Cerebellar cortex (tissue), 1 donor: Measurements from ENCODE around the gene TTC39C.
"Not testable (repeated sequence)": the region's sequence is repeated elsewhere in the genome, so short reads cannot be mapped to it uniquely, and the experiment has no call there.

Source experiments
- DNase-seq: peaks from one replicate; pipeline ENCODE4 v3.0.0-alpha.2; 2015; ENCODE audit warnings: low spot score

TTC39C gene

DNA sequence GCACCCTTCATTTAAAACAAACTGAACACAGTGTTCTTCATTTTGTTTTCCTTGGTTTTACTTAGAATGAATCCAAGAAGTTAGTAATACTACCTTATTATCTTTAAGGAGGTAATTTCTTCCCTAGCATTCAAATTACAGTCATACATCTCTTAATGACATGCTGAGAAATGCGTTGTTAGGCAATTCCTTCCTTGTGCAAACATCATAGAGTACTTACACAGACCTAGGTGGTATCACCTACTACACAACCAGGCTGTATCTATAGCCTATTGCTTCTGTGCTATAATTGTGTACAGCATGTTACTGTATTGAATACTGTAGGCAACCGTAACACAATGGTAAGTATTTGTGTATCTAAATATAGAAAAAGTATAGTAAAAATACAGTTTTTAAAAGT, 115.9 kb downstream of the TTC39C start:
- no peak for DNase-seq

DNA sequence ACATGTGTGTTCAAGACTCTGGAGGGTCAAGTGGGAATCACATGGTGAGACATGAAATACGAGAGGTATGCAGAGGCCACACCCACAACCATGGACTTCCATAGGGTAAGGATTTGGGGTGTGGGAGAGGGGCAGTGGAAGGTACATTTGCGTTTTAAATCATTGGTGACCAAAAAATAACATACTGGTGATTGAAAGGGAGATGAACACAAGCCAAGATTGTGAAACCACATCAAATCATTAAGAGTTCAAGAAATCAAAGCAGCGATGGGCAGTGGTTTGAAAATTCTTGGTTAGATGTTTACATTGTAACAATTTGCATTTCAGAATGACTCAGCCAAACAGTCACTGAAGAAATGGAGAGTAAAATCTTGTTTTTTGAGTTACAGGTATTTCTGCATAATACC, 122.4 kb downstream of the TTC39C start:
- DNase-seq: no peak

GRCh38 chr18:24138409-24138788, 123.8 kb downstream of the TTC39C start:
- no peak for DNase-seq

GRCh38 chr18:24138789-24139616, 124.4 kb downstream of the TTC39C start, which contains the start of gene CABYR:
TSS of gene CABYR (plus strand) at chr18:24139062. CDS start at chr18:24143115, 4,053 bp downstream.
- DNase-seq: peak; percentile 49

DNA sequence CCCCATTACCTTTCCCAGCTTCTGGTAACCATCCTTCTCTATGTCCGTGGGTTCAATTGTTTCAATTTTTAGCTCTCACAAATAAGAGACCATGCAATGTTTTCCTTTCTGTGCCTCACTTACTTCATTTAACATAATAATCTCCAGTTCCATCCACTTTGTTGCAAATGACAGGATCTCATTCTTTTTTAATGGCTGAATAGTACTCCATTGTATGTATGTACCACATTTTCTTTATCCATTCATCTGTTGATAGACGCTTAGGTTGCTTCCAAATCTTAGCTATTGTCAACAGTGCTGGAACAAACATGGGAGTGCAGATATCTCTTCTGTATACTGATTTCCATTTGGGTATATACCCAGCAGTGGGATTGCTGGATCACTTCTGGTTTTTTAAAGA, 126.1 kb downstream of the TTC39C start:
- no peak for DNase-seq

GRCh38 chr18:24142376-24142775, 127.8 kb downstream of the TTC39C start:
- DNase-seq: no peak

DNA sequence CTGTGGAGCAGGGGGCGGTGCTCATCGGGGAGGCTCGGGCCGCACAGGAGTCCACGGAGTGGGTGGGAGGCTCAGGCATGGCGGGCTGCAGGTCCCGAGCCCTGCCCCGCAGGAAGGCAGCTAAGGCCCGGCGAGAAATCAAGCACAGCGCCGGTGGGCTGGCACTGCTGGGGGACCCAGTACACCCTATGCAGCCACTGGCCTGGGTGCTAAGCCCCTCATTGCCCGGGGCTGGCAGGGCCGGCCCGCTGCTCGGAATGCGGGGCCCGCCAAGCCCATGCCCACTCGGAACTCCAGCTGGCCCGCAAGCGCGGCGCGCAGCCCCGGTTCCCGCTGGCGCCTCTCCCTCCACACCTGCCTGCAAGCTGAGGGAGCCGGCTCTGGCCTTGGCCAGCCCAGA, 135.0 kb downstream of the TTC39C start:
- DNase-seq: not testable (repeated sequence)

DNA sequence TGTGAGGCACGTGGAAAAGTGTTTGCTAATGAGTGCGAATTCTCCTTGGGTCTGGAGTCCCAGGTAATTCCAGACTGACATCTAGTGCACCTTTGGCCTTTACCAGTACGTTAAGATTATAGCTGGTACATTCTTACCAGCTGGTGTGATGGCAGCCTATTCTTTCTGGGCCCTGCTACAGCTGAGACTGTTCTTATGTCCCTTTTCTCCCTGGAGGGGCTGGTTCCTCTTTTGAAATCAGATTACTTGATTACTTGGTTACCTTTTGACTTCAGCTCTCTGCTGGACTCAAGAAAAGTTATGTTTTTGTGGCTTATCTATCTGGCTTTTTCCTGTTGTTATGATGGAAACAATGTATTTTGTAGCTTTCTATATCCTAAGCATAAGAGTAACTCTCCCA, 138.8 kb downstream of the TTC39C start:
- no peak for DNase-seq

- no peak for DNase-seq
Observed at GRCh38 chr18:24157855-24158254, 143.3 kb downstream of the TTC39C start.

DNA sequence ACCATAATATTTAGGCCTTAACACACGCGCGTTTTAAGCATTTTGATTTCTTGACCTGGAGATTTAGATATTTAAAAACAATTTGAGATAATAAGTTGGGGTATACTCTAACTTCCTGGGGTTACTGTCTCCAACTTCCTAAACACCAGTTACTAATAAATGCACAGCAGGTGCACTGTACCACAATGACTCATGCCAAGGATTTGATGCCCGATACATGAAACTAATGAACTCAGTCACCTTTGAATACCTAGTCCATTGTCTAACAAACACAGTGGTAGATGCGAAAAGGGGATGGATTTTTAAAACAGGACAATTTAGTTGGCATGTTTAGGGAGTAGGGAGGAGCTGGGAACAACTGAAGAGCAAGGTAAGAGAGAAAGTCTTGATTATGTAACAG, 145.5 kb downstream of the TTC39C start:
- no peak for DNase-seq

DNA sequence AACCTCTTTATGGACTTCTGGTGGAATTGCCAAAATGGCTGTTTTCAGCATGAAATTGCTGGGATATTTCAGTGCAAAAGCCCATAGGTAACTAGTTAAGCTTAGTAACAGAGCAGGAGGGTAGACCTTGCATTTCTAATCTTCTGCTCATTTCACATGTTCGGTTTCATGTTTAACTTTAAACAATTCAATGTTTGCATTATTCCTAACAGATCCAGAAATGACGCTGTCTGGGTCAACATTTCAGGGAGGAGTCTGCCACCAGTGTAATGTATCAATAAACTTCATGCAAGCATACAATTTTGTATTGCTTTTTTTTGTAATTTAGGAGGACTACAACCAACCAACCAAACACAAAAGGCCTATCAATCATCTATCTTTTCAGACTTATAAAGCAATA, 146.8 kb downstream of the TTC39C start:
- no peak for DNase-seq

GRCh38 chr18:24168496-24168895, 153.9 kb downstream of the TTC39C start:
- DNase-seq: no peak

- DNase-seq: no peak
Observed at GRCh38 chr18:24170360-24170759, 155.8 kb downstream of the TTC39C start.

- DNase-seq: no peak
Observed at GRCh38 chr18:24173997-24174396, 159.4 kb downstream of the TTC39C start.

DNA sequence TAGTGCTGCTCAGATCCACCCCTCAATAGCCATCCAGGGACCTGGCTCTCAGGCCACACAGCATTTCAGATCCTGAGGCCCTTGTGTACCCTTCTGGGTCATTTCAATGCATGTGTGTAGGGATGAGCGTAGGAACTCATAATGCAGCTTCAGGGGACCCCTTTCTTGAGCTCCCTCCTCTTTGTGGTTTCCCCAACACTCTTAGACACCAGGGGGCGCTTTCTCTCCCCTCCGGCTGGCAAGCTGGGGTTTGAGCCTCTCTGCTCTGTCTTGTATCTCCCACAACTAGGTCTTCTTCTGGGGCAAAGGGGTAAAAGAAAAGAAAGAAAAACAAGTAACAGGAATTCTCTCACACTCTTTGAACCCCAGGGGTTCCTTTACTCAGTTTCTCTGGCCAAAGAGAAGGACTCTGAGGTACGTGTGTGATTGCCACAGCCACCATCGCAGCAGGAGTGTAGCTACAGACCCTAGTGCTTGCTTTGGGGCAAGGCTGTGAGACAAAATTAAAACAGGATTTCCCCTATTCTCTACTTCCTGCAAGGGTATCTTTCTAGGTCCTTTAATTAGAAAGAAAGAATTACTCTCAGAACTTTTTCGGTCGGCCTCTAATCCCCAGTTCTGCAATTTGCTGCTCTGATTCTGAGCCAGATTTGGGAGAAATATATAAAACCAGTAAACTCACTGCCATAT, 162.3 kb downstream of the TTC39C start:
- DNase-seq: peak; percentile 33

DNA sequence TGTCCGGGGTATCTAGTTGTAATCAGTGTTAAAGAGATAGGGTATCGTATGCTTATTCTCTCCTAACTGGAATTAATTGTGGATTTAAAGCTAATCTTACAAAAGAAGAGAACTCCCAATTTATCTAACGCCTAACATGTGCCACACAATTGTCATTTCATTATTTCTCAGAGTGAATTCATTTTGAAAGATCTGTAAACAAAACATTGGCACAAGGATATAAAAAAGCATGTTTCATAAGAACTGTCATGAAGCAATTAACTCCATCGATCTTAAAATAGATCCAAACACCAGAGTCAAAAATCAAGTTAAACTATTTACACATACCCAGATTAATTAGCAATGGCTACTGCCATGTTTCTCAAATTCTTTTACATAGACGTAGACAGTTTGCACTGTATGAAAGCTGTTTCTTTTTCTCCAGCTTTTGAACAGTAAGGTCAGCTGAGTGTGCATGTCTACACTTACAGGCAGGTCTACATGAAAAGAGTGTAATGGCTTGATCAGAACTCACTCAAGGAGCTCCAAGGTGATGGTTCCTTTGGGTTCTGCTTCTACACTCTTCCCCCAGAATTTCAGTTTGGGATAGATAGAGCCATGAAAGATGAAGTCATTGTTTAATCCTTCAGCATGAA, 163.1 kb downstream of the TTC39C start:
- DNase-seq: no peak

- no peak for DNase-seq
Observed at GRCh38 chr18:24180048-24180447, 165.5 kb downstream of the TTC39C start.

DNA sequence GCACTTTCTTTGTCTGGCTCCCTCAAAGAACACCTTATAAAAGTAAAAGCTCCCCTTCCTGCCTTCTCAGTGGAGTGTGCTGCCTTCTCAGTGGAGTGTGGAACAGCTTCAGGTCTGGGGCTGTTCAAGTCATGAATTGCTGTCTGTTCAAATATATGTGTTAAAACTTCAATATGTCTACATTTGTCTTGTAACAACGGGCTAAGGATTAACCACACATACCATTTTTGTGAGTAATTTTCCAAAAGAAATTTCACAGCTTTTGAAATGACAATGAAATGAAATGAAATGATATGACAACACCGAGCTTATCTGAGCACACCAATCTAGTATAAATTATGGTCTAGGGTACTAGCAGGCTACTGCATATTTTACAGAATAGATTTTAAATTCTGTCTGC, 167.3 kb downstream of the TTC39C start:
- DNase-seq: no peak
